ENCODE data around the gene GATB. TPM values are rescaled to one million over a fixed set of nuclear protein-coding genes. Genes with fewer than 3 reads are reported as not detected.

Gene GATB
- total and polyA plus RNA-seq, 10 of the 15 experiments (the other 5 are each of a cell fraction or from before 2014, with no cell fraction given), result 20.5 to 37.3 (median 30.5) TPM

DNA sequence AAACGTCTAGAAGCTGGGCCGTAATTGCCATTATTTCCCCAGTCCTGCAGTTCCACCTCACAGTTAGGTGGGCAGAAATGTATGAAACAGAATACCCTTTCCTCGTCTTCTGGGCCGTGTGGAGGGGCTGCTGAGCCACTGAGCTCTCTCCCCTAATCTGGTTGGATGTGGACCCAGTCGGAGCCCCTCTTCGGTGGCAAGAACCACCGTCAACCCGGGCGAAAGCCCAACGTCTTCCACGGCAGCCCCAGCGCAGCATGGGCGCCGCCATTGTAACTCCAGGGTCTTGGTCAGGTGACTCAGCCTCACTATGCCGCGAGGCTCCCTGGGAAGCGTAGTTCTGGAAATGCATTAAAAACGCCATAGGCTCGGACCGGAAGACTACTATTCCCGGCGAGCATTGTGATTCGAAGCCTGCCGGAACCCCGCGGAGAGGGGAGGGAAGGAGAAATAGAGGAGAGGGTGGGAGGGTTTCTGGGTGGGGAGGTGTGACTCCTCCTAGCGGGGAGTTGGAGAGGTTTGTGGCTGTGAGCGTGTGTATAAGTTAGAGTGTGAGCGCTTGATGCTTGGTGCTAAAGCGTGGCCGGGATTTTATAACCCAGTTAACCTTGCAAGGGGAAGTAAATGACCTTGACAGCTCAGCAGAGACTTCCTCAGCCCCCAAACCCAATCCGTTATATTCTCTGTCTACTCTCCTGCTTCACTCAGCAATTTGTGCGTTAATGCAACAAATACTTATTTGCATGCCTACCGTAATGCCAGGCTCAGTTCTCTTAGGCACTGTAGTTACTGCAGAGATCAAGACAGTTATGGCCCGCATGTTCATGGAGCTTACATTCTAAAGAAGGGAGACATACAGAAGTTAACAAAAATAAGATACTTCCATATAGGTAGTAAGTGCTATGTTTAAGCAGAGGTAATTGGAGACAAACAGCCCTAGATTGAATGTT is at the start of gene GATB (continued):
- TF ChIP-seq RAD21 (IDR thresholded peaks at IDR 0.05; ENCODE audit: insufficient read depth, low read depth, low read length), result peak; percentile 54
- peak; percentile 99 for TF ChIP-seq IKZF1 (conservative IDR thresholded peaks at IDR 0.05)
- TF ChIP-seq, protein P1, sequence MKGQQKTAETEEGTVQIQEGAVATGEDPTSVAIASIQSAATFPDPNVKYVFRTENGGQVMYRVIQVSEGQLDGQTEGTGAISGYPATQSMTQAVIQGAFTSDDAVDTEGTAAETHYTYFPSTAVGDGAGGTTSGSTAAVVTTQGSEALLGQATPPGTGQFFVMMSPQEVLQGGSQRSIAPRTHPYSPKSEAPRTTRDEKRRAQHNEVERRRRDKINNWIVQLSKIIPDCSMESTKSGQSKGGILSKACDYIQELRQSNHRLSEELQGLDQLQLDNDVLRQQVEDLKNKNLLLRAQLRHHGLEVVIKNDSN (IDR thresholded peaks at IDR 0.05; ENCODE audit: borderline replicate concordance, extremely low read length, insufficient read depth, low read depth, low read length), result peak; percentile 92
- peak; percentile 98 for TF ChIP-seq SIN3A (IDR thresholded peaks at IDR 0.05; ENCODE audit: low read depth, low read length)
- no peak for TF ChIP-seq NFXL1 (IDR thresholded peaks at IDR 0.05; ENCODE audit: borderline replicate concordance)
- no peak for TF ChIP-seq BRCA1 (IDR thresholded peaks at IDR 0.05; ENCODE audit: low read depth, low read length)
- peak; percentile 98 for TF ChIP-seq MXI1 (IDR thresholded peaks at IDR 0.05; ENCODE audit: low read depth, low read length)
- peak; percentile 96 for TF ChIP-seq GABPA (IDR thresholded peaks at IDR 0.05; ENCODE audit: low read depth)
- no peak for TF ChIP-seq MYB (IDR thresholded peaks at IDR 0.05; ENCODE audit: borderline replicate concordance, low read depth, low read length)
- peak; percentile 59; the same call in 1 of the 2 replicates for TF ChIP-seq LARP7 (IDR thresholded peaks at IDR 0.05)
- TF ChIP-seq NR2C1 (IDR thresholded peaks at IDR 0.05), result peak; percentile 65
- peak; percentile 39 to 54; a peak in 2 of 4 replicates for TF ChIP-seq BHLHE40 (IDR thresholded peaks at IDR 0.05; ENCODE audit: borderline replicate concordance in 1 of 2, low read depth in 2 of 2, low read length in 1 of 2)
- peak; percentile 33; the same call in 1 of the 2 replicates for TF ChIP-seq RB1 (IDR thresholded peaks at IDR 0.05; ENCODE audit: borderline replicate concordance)
- TF ChIP-seq KLF5 (IDR thresholded peaks at IDR 0.05; ENCODE audit: partially characterized antibody), result peak; percentile 83
- no peak for TF ChIP-seq YBX1 (IDR thresholded peaks at IDR 0.05)
- no peak for TF ChIP-seq BCL11A (IDR thresholded peaks at IDR 0.05; ENCODE audit: low read depth, low read length)
- peak; percentile 76; the same call in 1 of the 2 replicates for TF ChIP-seq PML (IDR thresholded peaks at IDR 0.05; ENCODE audit: low read length)
- TF ChIP-seq, protein P2, sequence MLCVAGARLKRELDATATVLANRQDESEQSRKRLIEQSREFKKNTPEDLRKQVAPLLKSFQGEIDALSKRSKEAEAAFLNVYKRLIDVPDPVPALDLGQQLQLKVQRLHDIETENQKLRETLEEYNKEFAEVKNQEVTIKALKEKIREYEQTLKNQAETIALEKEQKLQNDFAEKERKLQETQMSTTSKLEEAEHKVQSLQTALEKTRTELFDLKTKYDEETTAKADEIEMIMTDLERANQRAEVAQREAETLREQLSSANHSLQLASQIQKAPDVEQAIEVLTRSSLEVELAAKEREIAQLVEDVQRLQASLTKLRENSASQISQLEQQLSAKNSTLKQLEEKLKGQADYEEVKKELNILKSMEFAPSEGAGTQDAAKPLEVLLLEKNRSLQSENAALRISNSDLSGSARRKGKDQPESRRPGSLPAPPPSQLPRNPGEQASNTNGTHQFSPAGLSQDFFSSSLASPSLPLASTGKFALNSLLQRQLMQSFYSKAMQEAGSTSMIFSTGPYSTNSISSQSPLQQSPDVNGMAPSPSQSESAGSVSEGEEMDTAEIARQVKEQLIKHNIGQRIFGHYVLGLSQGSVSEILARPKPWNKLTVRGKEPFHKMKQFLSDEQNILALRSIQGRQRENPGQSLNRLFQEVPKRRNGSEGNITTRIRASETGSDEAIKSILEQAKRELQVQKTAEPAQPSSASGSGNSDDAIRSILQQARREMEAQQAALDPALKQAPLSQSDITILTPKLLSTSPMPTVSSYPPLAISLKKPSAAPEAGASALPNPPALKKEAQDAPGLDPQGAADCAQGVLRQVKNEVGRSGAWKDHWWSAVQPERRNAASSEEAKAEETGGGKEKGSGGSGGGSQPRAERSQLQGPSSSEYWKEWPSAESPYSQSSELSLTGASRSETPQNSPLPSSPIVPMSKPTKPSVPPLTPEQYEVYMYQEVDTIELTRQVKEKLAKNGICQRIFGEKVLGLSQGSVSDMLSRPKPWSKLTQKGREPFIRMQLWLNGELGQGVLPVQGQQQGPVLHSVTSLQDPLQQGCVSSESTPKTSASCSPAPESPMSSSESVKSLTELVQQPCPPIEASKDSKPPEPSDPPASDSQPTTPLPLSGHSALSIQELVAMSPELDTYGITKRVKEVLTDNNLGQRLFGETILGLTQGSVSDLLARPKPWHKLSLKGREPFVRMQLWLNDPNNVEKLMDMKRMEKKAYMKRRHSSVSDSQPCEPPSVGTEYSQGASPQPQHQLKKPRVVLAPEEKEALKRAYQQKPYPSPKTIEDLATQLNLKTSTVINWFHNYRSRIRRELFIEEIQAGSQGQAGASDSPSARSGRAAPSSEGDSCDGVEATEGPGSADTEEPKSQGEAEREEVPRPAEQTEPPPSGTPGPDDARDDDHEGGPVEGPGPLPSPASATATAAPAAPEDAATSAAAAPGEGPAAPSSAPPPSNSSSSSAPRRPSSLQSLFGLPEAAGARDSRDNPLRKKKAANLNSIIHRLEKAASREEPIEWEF (IDR thresholded peaks at IDR 0.05; ENCODE audit: insufficient replicate concordance, low read depth, low read length), result no peak
- TF ChIP-seq ZNF384 (IDR thresholded peaks at IDR 0.05; ENCODE audit: borderline replicate concordance, low read depth, low read length), result no peak
- peak; percentile 100 for TF ChIP-seq YY1 (IDR thresholded peaks at IDR 0.05; ENCODE audit: low read depth, low read length)
- TF ChIP-seq, protein P3, sequence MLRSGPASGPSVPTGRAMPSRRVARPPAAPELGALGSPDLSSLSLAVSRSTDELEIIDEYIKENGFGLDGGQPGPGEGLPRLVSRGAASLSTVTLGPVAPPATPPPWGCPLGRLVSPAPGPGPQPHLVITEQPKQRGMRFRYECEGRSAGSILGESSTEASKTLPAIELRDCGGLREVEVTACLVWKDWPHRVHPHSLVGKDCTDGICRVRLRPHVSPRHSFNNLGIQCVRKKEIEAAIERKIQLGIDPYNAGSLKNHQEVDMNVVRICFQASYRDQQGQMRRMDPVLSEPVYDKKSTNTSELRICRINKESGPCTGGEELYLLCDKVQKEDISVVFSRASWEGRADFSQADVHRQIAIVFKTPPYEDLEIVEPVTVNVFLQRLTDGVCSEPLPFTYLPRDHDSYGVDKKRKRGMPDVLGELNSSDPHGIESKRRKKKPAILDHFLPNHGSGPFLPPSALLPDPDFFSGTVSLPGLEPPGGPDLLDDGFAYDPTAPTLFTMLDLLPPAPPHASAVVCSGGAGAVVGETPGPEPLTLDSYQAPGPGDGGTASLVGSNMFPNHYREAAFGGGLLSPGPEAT (IDR thresholded peaks at IDR 0.05; ENCODE audit: low read depth), result peak; percentile 100
- TF ChIP-seq EED (IDR thresholded peaks at IDR 0.05; ENCODE audit: low read depth), result no peak; the same call in 1 of the 2 replicates
- TF ChIP-seq SIX5 (IDR thresholded peaks at IDR 0.05; ENCODE audit: low read depth, low read length, severe bottlenecking), result peak; percentile 97

Data from GM12878 (cell line).